GM12874 (cell line): ENCODE measurements around the gene MTUS2.

Source experiments
- CTCF ChIP-seq: IDR thresholded peaks from 2 replicates; pipeline ENCODE4 v1.5.1; 2011; ENCODE audit warnings: low read depth, mild to moderate bottlenecking, control low read depth, low read length, moderate library complexity; ENCODE audit not compliant: insufficient read depth

MTUS2 gene

GRCh38 chr13:28831117-28831516 is 11.0 kb downstream of the MTUS2 start:
- TF ChIP-seq CTCF, result no peak

GRCh38 chr13:28837111-28837510 is 17.0 kb downstream of the MTUS2 start:
- no peak for TF ChIP-seq CTCF

GRCh38 chr13:28843639-28844038 is 23.5 kb downstream of the MTUS2 start:
- TF ChIP-seq CTCF, result no peak

GRCh38 chr13:28849441-28849840 is 29.3 kb downstream of the MTUS2 start:
- no peak for TF ChIP-seq CTCF

GRCh38 chr13:28850226-28850625 is 30.1 kb downstream of the MTUS2 start:
- no peak for TF ChIP-seq CTCF

GRCh38 chr13:28851422-28851821 is 31.3 kb downstream of the MTUS2 start:
- TF ChIP-seq CTCF, result no peak

GRCh38 chr13:28854657-28855056 is 34.5 kb downstream of the MTUS2 start:
- no peak for TF ChIP-seq CTCF

GRCh38 chr13:28856287-28856686 is 36.1 kb downstream of the MTUS2 start:
- TF ChIP-seq CTCF, result no peak
